GM13976 (cell line): Measurements from ENCODE around the gene RXFP2.

Experiments used
- DNase-seq: peaks from one replicate; pipeline ENCODE4 v3.0.0; 2012; ENCODE audit warnings: low spot score
- in situ Hi-C: fragments of 300-500 bp; cut with MboI; formaldehyde crosslinking; loops from one replicate; pipeline ENCODE4 v1.12.0; 2022; ENCODE audit warnings: low sequenced_read_pairs, mixed read lengths, inconsistent platforms; ENCODE audit not compliant: unreplicated experiment
- TF ChIP-seq, protein P1 (sequence below): IDR thresholded peaks from 2 replicates; pipeline ENCODE4 v1.5.1; 2012; ENCODE audit warnings: borderline replicate concordance, mild to moderate bottlenecking; ENCODE audit not compliant: insufficient read depth; ENCODE audit errors: extremely low read depth, missing control alignments, control extremely low read depth

Gene RXFP2

DNA sequence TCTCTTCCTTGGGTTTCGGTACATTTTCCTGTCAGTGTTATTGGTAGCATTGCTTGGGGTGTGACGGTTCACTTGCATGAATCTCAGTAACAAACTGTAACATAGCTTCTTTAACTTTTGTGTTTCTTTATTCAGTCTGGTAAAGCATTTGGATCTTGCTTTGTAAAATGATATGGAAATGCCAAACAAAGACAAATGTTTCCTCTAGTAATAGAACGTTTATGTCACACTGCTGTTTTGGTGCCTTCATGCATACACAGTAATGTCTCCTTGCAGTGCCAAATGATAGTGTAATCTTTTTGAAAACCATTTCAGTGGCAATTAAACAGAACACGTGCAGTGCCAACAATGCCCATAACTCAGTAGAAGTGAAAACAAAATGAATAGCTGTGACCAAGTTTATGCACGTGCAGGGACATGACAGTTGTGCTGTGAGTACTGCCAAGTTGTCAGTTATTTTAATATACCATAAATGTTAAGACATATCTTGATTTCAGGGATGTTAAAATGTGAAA lies 110.8 kb downstream of the RXFP2 start:
- in situ Hi-C loops = no loop called here
- DNase-seq = no peak
- TF ChIP-seq, protein P1, sequence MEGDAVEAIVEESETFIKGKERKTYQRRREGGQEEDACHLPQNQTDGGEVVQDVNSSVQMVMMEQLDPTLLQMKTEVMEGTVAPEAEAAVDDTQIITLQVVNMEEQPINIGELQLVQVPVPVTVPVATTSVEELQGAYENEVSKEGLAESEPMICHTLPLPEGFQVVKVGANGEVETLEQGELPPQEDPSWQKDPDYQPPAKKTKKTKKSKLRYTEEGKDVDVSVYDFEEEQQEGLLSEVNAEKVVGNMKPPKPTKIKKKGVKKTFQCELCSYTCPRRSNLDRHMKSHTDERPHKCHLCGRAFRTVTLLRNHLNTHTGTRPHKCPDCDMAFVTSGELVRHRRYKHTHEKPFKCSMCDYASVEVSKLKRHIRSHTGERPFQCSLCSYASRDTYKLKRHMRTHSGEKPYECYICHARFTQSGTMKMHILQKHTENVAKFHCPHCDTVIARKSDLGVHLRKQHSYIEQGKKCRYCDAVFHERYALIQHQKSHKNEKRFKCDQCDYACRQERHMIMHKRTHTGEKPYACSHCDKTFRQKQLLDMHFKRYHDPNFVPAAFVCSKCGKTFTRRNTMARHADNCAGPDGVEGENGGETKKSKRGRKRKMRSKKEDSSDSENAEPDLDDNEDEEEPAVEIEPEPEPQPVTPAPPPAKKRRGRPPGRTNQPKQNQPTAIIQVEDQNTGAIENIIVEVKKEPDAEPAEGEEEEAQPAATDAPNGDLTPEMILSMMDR = no peak

DNA sequence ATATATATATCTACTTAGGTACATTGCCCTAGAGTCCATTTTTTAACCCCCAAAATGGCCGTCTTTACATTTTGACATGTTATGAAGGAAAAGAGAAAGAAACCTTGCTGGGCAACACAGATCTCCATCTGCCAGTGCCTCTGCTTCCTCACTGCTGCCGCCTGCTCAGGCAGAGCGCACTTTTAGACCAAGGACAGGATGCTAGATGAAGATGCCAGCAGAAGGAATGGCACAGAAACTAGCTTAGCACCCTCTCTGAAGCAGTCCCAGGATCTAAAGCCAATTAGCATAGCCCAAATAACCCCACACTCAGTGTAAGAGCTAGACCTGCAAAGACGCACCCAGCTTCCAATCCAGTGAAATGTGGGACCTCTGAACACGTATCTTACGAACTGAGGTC lies 111.9 kb downstream of the RXFP2 start:
- in situ Hi-C loops = no loop called here
- TF ChIP-seq, protein P1 = no peak
- DNase-seq = no peak
